H1 (cell line): Measurements from ENCODE around the gene TMX2. TPM values are rescaled to one million over a fixed set of nuclear protein-coding genes. Genes with fewer than 3 reads are reported as not detected.

Experiments
- CTCF ChIA-PET: fragments of 300-600 bp; sonication (Branson Sonifier 250); formaldehyde crosslinking; loops from one replicate; lab custom pipeline; 2021; ENCODE audit not compliant: partially characterized antibody; lab: Charles Lee
- POLR2A ChIA-PET: fragments of 300-600 bp; sonication (Branson Sonifier 250); formaldehyde crosslinking; loops from one replicate; lab custom pipeline; 2021; ENCODE audit warnings: inconsistent platforms; ENCODE audit not compliant: partially characterized antibody; lab: Charles Lee
- DNase-seq, 2 experiments: peaks; one replicate each; pipeline versions ENCODE4 v3.0.0 to v3.0.0-alpha.2; 2010 to 2022; ENCODE audit warnings: low spot score in 2 of 2, low read depth in 1 of 2, mixed read lengths in 1 of 2
- FAIRE-seq: peaks from 2 replicates; lab custom pipeline; 2011; peaks lifted over from hg19 to GRCh38; lab: Jason Lieb, UNC
- H2AFZ ChIP-seq: 2 replicates; pipeline ENCODE4 v1.8.1; 2012; ENCODE audit warnings: low read length, inconsistent platforms
- H2AK5ac ChIP-seq: 2 replicates; pipeline ENCODE4 v1.6.1; 2013; ENCODE audit warnings: low read depth, low read length
- H2BK120ac ChIP-seq: replicated peaks from 2 replicates; pipeline ENCODE3; 2013; ENCODE audit warnings: low read depth, low read length, inconsistent platforms
- H2BK12ac ChIP-seq: 2 replicates; pipeline ENCODE4 v1.6.1; 2013; ENCODE audit warnings: low read depth, low read length
- H2BK15ac ChIP-seq: 2 replicates; pipeline ENCODE4 v1.6.1; 2013; ENCODE audit warnings: low read length
- H2BK20ac ChIP-seq: 2 replicates; pipeline ENCODE4 v1.6.1; 2013; ENCODE audit warnings: low read length
- H2BK5ac ChIP-seq: 2 replicates; pipeline ENCODE4 v1.6.1; 2013; ENCODE audit warnings: low read depth, low read length
- H3K14ac ChIP-seq: 2 replicates; pipeline ENCODE4 v1.6.1; 2013; ENCODE audit warnings: inconsistent platforms; ENCODE audit not compliant: insufficient read length
- H3K18ac ChIP-seq: 2 replicates; pipeline ENCODE4 v1.6.1; 2013; ENCODE audit warnings: low read length; ENCODE audit errors: extremely low read depth
- H3K23ac ChIP-seq: 2 replicates; pipeline ENCODE4 v1.6.1; 2013; ENCODE audit warnings: inconsistent platforms; ENCODE audit not compliant: insufficient read length
- H3K23me2 ChIP-seq: 2 replicates; pipeline ENCODE4 v1.6.1; 2013; ENCODE audit warnings: low read depth, low read length
- H3K27ac ChIP-seq: 2 replicates; pipeline ENCODE4 v1.6.1; 2011; ENCODE audit warnings: low read depth, low read length, inconsistent platforms
- H3K27me3 ChIP-seq, 4 experiments: replicated peaks in 1 of 4; 1 replicate in 1 of 4; 2 replicates in 3 of 4; pipeline versions ENCODE4 v1.6.1 to v1.8.1; 2011 to 2013; ENCODE audit warnings: low read length in 3 of 4, mild to moderate bottlenecking in 3 of 4, inconsistent platforms in 2 of 4, mixed read lengths in 2 of 4, moderate library complexity in 1 of 4; ENCODE audit not compliant: control insufficient read depth in 3 of 4, insufficient read depth in 3 of 4; ENCODE audit errors: extremely low read depth in 1 of 4
- H3K36me3 ChIP-seq, 4 experiments: 2 replicates each; pipeline versions ENCODE4 v1.6.1 to v1.8.1; 2011 to 2013; ENCODE audit warnings: mild to moderate bottlenecking in 4 of 4, low read length in 3 of 4, moderate library complexity in 2 of 4, control low read depth in 1 of 4, inconsistent platforms in 1 of 4; ENCODE audit not compliant: insufficient read depth in 4 of 4, control insufficient read depth in 2 of 4
- H3K4ac ChIP-seq: replicated peaks from 2 replicates; pipeline ENCODE3; 2013; ENCODE audit warnings: low read length, low read depth, mixed read lengths, inconsistent platforms; ENCODE audit not compliant: insufficient read length
- H3K4me1 ChIP-seq, 4 experiments: replicated peaks in 1 of 4; 1 replicate in 1 of 4; 2 replicates in 3 of 4; pipeline versions ENCODE4 v1.6.1 to v1.8.1; 2011 to 2013; ENCODE audit warnings: low read length in 3 of 4, inconsistent platforms in 2 of 4, mixed read lengths in 1 of 4; ENCODE audit not compliant: insufficient read depth in 4 of 4, control insufficient read depth in 3 of 4
- H3K4me2 ChIP-seq, 2 experiments: 2 replicates each; pipeline versions ENCODE4 v1.6.1 to v1.8.1; 2011 to 2013; ENCODE audit warnings: low read depth in 2 of 2, low read length in 2 of 2, control low read depth in 1 of 2, inconsistent platforms in 1 of 2, mild to moderate bottlenecking in 1 of 2; ENCODE audit not compliant: insufficient read depth in 1 of 2
- H3K4me3 ChIP-seq, 4 experiments: fragments of 200-600, 300-600 bp in 1 of 4; sonication (generic), shearing (Covaris generic), sonication (Bioruptor Twin) in 1 of 4; 2 replicates each; pipeline versions ENCODE4 v1.5.1 to v1.8.1; 2011 to 2016; ENCODE audit warnings: low read length in 4 of 4, low read depth in 3 of 4, control low read depth in 2 of 4, inconsistent platforms in 2 of 4, mild to moderate bottlenecking in 2 of 4, mixed read lengths in 1 of 4, moderate library complexity in 1 of 4; ENCODE audit not compliant: insufficient read depth in 2 of 4; ENCODE audit errors: extremely low read depth in 1 of 4
- H3K56ac ChIP-seq: replicated peaks from 2 replicates; pipeline ENCODE3; 2013; ENCODE audit warnings: low read depth, mild to moderate bottlenecking, mixed read lengths, low read length, inconsistent platforms; ENCODE audit not compliant: insufficient read length
- H3K79me1 ChIP-seq: 2 replicates; pipeline ENCODE4 v1.6.1; 2013; ENCODE audit warnings: low read depth, low read length, control low read depth
- H3K79me2 ChIP-seq, 2 experiments: 2 replicates each; pipeline versions ENCODE4 v1.6.1 to v1.8.1; 2012 to 2013; ENCODE audit warnings: low read length in 2 of 2, mild to moderate bottlenecking in 2 of 2, inconsistent platforms in 1 of 2; ENCODE audit not compliant: insufficient read depth in 2 of 2, control insufficient read depth in 1 of 2
- H3K9ac ChIP-seq, 4 experiments: replicated peaks in 1 of 4; 1 replicate in 1 of 4; 2 replicates in 3 of 4; pipeline versions ENCODE4 v1.6.1 to v1.8.1; 2011 to 2013; ENCODE audit warnings: low read depth in 3 of 4, low read length in 3 of 4, control low read depth in 2 of 4, mild to moderate bottlenecking in 2 of 4, moderate library complexity in 2 of 4, inconsistent platforms in 1 of 4; ENCODE audit errors: extremely low read depth in 1 of 4
- H3K9me3 ChIP-seq, 2 experiments: 2 replicates each; pipeline versions ENCODE4 v1.6.1 to v1.8.1; 2012 to 2013; ENCODE audit warnings: mild to moderate bottlenecking in 2 of 2, moderate library complexity in 2 of 2, control low read depth in 1 of 2, inconsistent platforms in 1 of 2, low read depth in 1 of 2, low read length in 1 of 2, mixed read lengths in 1 of 2; ENCODE audit not compliant: insufficient read depth in 2 of 2
- H4K20me1 ChIP-seq, 2 experiments: replicated peaks in 1 of 2; 2 replicates each; pipeline versions ENCODE3 to v1.8.1; 2011 to 2013; ENCODE audit warnings: inconsistent platforms in 2 of 2, low read length in 2 of 2, mild to moderate bottlenecking in 1 of 2; ENCODE audit not compliant: insufficient read depth in 2 of 2, control insufficient read depth in 1 of 2
- H4K5ac ChIP-seq: 2 replicates; pipeline ENCODE4 v1.6.1; 2013; ENCODE audit warnings: low read length, low read depth, mixed read lengths, inconsistent platforms; ENCODE audit not compliant: insufficient read length
- H4K8ac ChIP-seq: 2 replicates; pipeline ENCODE4 v1.8.0; 2013; ENCODE audit warnings: mild to moderate bottlenecking, moderate library complexity, low read length, inconsistent platforms; ENCODE audit not compliant: insufficient read depth; ENCODE audit errors: extremely low read depth
- H4K91ac ChIP-seq: replicated peaks from 2 replicates; pipeline ENCODE3; 2013; ENCODE audit warnings: low read length, mixed read lengths, inconsistent platforms; ENCODE audit not compliant: insufficient read length
- BCL11A ChIP-seq, 2 experiments: IDR thresholded peaks; one replicate each; pipeline ENCODE4 v1.6.1; 2011; ENCODE audit warnings: low read depth in 2 of 2, low read length in 2 of 2, mild to moderate bottlenecking in 2 of 2
- CEBPB ChIP-seq: IDR thresholded peaks from 2 replicates; pipeline ENCODE4 v1.6.1; 2012; ENCODE audit warnings: low read depth, low read length
- CHD2 ChIP-seq: IDR thresholded peaks from 2 replicates; pipeline ENCODE4 v1.6.1; 2012; ENCODE audit warnings: low read length, improper control_type of control experiment
- KDM5A ChIP-seq: fragments of 200-600 bp; IDR thresholded peaks from 2 replicates; pipeline ENCODE4 v1.7.1; 2012; ENCODE audit warnings: mild to moderate bottlenecking, low read length, inconsistent platforms, mixed read lengths
- MAFK ChIP-seq: IDR thresholded peaks from 2 replicates; pipeline ENCODE4 v1.6.1; 2012; ENCODE audit warnings: low read depth, mild to moderate bottlenecking, improper control_type of control experiment, low read length
- NRF1 ChIP-seq: IDR thresholded peaks from 2 replicates; pipeline ENCODE4 v1.6.1; 2011; ENCODE audit warnings: mild to moderate bottlenecking, low read depth, low read length, improper control_type of control experiment
- POLR2A ChIP-seq, 2 experiments: IDR thresholded peaks; 1 replicate in 1 of 2; 2 replicates in 1 of 2; pipeline ENCODE4 v1.6.1; 2011; ENCODE audit warnings: low read depth in 2 of 2, low read length in 2 of 2, mild to moderate bottlenecking in 2 of 2; ENCODE audit errors: control extremely low read depth in 1 of 2
- SAP30 ChIP-seq: fragments of 300-600 bp; sonication (generic); IDR thresholded peaks from 2 replicates; pipeline ENCODE4 v1.7.1; 2012; ENCODE audit warnings: low read length, moderate library complexity, mild to moderate bottlenecking, inconsistent platforms; ENCODE audit not compliant: insufficient read depth, insufficient replicate concordance
- SRF ChIP-seq: IDR thresholded peaks from 2 replicates; pipeline ENCODE4 v1.6.1; 2011; ENCODE audit warnings: mild to moderate bottlenecking, low read depth, low read length, moderate library complexity
- TBP ChIP-seq: IDR thresholded peaks from 2 replicates; pipeline ENCODE4 v1.6.1; 2011; ENCODE audit warnings: low read depth, low read length, improper control_type of control experiment
- TEAD4 ChIP-seq: IDR thresholded peaks from 2 replicates; pipeline ENCODE4 v1.6.1; 2012; ENCODE audit warnings: low read depth, low read length, inconsistent platforms, mixed read lengths
- ZNF274 ChIP-seq: IDR thresholded peaks from 2 replicates; pipeline ENCODE4 v1.7.0; 2012; ENCODE audit warnings: low read length, borderline replicate concordance; ENCODE audit errors: extremely low read depth
- polyA plus RNA-seq, 7 experiments: library from polyadenylated mRNA; depleted of rRNA in 3 of 7; stranded (reverse) in 5 of 7; unstranded in 2 of 7; fragments of >200 nt in 5 of 7; fragments of 200-250 nt in 2 of 7; gene quantifications; 1 replicate in 5 of 7; 2 replicates in 1 of 7; 4 replicates in 1 of 7; pipeline versions ENCODE4 v1.2.1 to v1.2.3, GENCODE V29; 2011 to 2013; ENCODE audit warnings: missing spikeins in 2 of 7, mixed read lengths in 2 of 7
- total RNA-seq: library from RNA; stranded (reverse); fragmentation: NEBNext Ultra II Directional; extraction: Animal tissue kit (Norgen Biotek cat#: 25700); gene quantifications from 2 replicates; pipeline ENCODE4 v1.2.1, GENCODE V29; 2021
- TF ChIP-seq, protein P1 (sequence below), 3 experiments: IDR thresholded peaks; 1 replicate in 2 of 3; 2 replicates in 1 of 3; pipeline versions ENCODE4 v1.5.1 to v1.6.1; 2011; ENCODE audit warnings: low read length in 3 of 3, mild to moderate bottlenecking in 3 of 3, inconsistent platforms in 2 of 3, low read depth in 1 of 3, moderate library complexity in 1 of 3; ENCODE audit not compliant: insufficient read depth in 1 of 3; ENCODE audit errors: control extremely low read depth in 1 of 3

Gene TMX2
- total and polyA plus RNA-seq, 2 of the 8 experiments (the other 6 are each of a cell fraction or from before 2014, with no cell fraction given), result 70.4 to 100.0 TPM

GRCh38 chr11:57788703-57789088 is 76.3 kb downstream of the TMX2 start:
- Histone ChIP-seq H2BK12ac (no peak overlapping the region), H3K18ac (no peak overlapping the region), H4K5ac (no peak overlapping the region), H2AFZ (no peak overlapping the region), H2BK120ac (no peak overlapping the region), H3K9ac (no peak overlapping the region), H3K23ac (no peak overlapping the region), H2BK5ac (no peak overlapping the region), H2BK20ac (no peak overlapping the region), H4K91ac (no peak overlapping the region), H3K27me3 (no peaks in the 10 kb centered on the region), H3K36me3 (peaks cover 0 to 8% (median 2%) of the 10 kb centered on the region in 4 experiments; a peak in 3 of 8 replicates), H3K4me2 (peak overlapping the region; percentile 26 to 47; a peak in 1 of 4 replicates), H3K9me3 (no peaks in the 10 kb centered on the region), H3K23me2 (no peaks in the 10 kb centered on the region), H3K14ac (no peak overlapping the region), H3K79me1 (peaks cover 8% of the 10 kb centered on the region), H3K4ac (no peak overlapping the region), H3K79me2 (peaks cover 3 to 98% of the 10 kb centered on the region in 2 experiments; a peak in 3 of 4 replicates), H2BK15ac (no peak overlapping the region), H3K4me1 (peaks cover 0 to 9% (median 3%) of the 10 kb centered on the region in 4 experiments; a peak in 3 of 7 replicates), H3K56ac (no peak overlapping the region), H3K4me3 (no peak overlapping the region), H3K27ac (no peak overlapping the region), H2AK5ac (no peak overlapping the region), H4K8ac (no peak overlapping the region), H4K20me1 (peaks cover 3 to 8% of the 10 kb centered on the region in 2 experiments)
- CTCF ChIA-PET, result interaction anchor here (1.2 to 6.1 kb wide), 4 partner anchors 11 to 37 kb away, joined by 3 to 44 read pairs (median 5); partner anchors contain the start of gene BTBD18
- FAIRE-seq (no peak), DNase-seq (no peak)
- POLR2A ChIA-PET, result interaction anchor here (0.7 to 5.5 kb wide), 4 partner anchors 11 to 43 kb away, joined by 3 to 42 read pairs (median 4); partner anchors contain the start of gene CTNND1
- TF ChIP-seq POLR2A (IDR thresholded peaks at IDR 0.05; ENCODE audit: control extremely low read depth in 1 of 2, low read depth in 2 of 2, low read length in 2 of 2) (no peak), CHD2 (no peak), TEAD4 (no peak), CEBPB (no peak), KDM5A (no peak), SAP30 (no peak), NRF1 (no peak), ZNF274 (no peak), MAFK (no peak), SRF (no peak), BCL11A (IDR thresholded peaks at IDR 0.05; ENCODE audit: low read depth in 2 of 2, low read length in 2 of 2) (no peak), TBP (no peak)
- TF ChIP-seq, protein P1, sequence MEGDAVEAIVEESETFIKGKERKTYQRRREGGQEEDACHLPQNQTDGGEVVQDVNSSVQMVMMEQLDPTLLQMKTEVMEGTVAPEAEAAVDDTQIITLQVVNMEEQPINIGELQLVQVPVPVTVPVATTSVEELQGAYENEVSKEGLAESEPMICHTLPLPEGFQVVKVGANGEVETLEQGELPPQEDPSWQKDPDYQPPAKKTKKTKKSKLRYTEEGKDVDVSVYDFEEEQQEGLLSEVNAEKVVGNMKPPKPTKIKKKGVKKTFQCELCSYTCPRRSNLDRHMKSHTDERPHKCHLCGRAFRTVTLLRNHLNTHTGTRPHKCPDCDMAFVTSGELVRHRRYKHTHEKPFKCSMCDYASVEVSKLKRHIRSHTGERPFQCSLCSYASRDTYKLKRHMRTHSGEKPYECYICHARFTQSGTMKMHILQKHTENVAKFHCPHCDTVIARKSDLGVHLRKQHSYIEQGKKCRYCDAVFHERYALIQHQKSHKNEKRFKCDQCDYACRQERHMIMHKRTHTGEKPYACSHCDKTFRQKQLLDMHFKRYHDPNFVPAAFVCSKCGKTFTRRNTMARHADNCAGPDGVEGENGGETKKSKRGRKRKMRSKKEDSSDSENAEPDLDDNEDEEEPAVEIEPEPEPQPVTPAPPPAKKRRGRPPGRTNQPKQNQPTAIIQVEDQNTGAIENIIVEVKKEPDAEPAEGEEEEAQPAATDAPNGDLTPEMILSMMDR (IDR thresholded peaks at IDR 0.05; ENCODE audit: control extremely low read depth in 1 of 3, insufficient read depth in 1 of 3, low read depth in 1 of 3, low read length in 3 of 3), result no peak
